ENCODE measurements around the gene NINJ2. TPM values are rescaled to one million over a fixed set of nuclear protein-coding genes. Genes with fewer than 3 reads are reported as not detected.

NINJ2 gene
- total RNA-seq, 1 donor from 2014 or later: not detected

DNA sequence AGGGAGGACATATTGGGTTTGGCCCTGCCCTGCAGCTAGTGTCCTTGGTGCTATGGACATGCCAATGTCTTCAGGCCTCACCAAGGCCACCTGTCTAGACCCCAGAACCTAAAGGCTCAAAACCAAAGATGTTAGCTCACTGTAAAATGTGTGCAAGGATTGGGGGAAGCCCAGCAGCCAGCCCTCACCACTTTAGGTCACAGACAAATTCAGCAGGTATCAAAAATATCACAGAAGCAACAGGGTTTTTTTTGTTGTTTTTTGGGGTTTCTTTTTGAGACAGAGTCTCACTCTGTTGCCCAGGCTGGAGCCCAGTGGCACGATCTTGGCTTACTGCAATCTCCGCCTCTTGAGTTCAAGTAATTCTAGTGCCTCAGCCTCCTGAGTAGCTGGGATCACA, 29.0 kb upstream of the NINJ2 start:
- Mint-ChIP-seq H3K9me3 (peaks cover 9% of the 10 kb centered on the region), H3K27me3 (no peaks in the 10 kb centered on the region), H3K36me3 (peaks cover 4% of the 10 kb centered on the region), H3K27ac (no peak overlapping the region), H3K4me1 (ENCODE audit: unreplicated experiment) (no peaks in the 10 kb centered on the region), H3K4me3 (no peak overlapping the region)
- TF ChIP-seq, protein P1, sequence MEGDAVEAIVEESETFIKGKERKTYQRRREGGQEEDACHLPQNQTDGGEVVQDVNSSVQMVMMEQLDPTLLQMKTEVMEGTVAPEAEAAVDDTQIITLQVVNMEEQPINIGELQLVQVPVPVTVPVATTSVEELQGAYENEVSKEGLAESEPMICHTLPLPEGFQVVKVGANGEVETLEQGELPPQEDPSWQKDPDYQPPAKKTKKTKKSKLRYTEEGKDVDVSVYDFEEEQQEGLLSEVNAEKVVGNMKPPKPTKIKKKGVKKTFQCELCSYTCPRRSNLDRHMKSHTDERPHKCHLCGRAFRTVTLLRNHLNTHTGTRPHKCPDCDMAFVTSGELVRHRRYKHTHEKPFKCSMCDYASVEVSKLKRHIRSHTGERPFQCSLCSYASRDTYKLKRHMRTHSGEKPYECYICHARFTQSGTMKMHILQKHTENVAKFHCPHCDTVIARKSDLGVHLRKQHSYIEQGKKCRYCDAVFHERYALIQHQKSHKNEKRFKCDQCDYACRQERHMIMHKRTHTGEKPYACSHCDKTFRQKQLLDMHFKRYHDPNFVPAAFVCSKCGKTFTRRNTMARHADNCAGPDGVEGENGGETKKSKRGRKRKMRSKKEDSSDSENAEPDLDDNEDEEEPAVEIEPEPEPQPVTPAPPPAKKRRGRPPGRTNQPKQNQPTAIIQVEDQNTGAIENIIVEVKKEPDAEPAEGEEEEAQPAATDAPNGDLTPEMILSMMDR (conservative IDR thresholded peaks at IDR 0.05): no peak
- DNase-seq (ENCODE audit: extremely low spot score, unreplicated experiment): no peak

DNA sequence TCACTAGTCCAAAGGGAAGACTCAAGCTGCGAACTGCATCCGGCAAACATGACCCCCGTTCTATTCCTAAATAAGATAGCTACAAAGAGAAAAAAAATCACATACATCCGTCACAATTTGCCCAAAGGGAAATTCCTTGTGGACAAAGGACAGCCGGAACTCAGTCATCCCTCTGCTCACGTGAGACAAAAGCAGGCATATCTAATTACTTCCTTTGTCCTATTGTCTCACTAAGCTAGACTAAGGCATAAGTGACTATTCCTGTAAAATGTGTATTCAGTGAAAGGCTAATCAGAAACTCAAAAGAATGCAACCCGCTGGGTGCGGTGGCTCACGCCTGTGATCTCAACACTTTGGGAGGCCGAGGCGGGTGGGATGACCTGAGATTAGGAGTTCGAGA, 27.2 kb upstream of the NINJ2 start:
- H3K27me3 Mint-ChIP-seq: no peaks in the 10 kb centered on the region
- DNase-seq (ENCODE audit: extremely low spot score, unreplicated experiment): no peak
- peak overlapping the region; percentile 48 for H3K27ac Mint-ChIP-seq
- TF ChIP-seq, protein P1 (conservative IDR thresholded peaks at IDR 0.05): no peak
- no peaks in the 10 kb centered on the region for H3K4me1 Mint-ChIP-seq (ENCODE audit: unreplicated experiment)
- peaks cover 4% of the 10 kb centered on the region for H3K36me3 Mint-ChIP-seq
- H3K9me3 Mint-ChIP-seq: peaks cover 9% of the 10 kb centered on the region
- H3K4me3 Mint-ChIP-seq: no peak overlapping the region

DNA sequence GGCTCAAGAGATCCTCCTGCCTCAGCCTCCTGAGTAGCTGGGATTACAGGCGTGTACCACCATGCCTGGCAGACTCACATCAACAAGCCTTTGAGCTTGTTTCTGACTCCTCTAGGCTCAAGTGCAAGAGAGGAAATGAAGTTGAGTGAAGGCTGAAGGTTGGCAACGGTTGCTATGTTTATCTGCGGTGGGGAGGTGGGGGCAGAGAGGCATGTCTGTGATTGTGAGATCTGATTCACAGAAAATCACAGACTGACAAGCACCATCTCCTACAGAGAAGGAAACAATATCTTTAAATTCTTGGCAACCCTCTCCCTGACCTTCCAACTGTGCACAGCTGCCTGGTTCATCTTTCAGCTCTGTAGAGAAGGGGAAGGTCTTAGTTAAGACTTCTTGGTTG, 22.1 kb upstream of the NINJ2 start:
- H3K4me3 Mint-ChIP-seq: no peak overlapping the region
- TF ChIP-seq, protein P1 (conservative IDR thresholded peaks at IDR 0.05): no peak
- H3K27me3 Mint-ChIP-seq: peaks cover 6% of the 10 kb centered on the region
- no peaks in the 10 kb centered on the region for H3K4me1 Mint-ChIP-seq (ENCODE audit: unreplicated experiment)
- DNase-seq (ENCODE audit: extremely low spot score, unreplicated experiment): no peak
- no peak overlapping the region for H3K27ac Mint-ChIP-seq
- H3K9me3 Mint-ChIP-seq: peaks cover 3% of the 10 kb centered on the region
- no peaks in the 10 kb centered on the region for H3K36me3 Mint-ChIP-seq

DNA sequence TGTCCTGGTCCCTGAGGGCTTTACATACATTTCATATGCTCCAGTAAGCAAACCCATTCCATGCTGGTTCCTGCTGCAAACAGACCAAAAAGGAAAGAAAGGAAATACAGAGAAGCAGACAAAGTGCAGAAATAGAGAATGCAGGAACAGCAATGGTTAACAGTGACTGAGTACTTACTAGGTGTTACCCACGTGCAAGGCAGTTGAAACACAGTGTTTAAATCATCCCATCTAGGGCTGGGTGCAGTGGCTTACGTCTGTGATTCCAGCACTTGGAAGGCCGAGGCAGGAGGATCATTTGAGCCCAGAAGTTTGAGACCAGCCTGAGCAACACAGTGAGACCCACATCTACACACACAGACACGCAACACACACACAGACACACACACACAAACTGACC, 21.2 kb upstream of the NINJ2 start:
- peaks cover 3% of the 10 kb centered on the region for H3K9me3 Mint-ChIP-seq
- H3K36me3 Mint-ChIP-seq: no peaks in the 10 kb centered on the region
- H3K4me3 Mint-ChIP-seq: no peak overlapping the region
- DNase-seq (ENCODE audit: extremely low spot score, unreplicated experiment): no peak
- H3K27ac Mint-ChIP-seq: no peak overlapping the region
- TF ChIP-seq, protein P1 (conservative IDR thresholded peaks at IDR 0.05): no peak
- peaks cover 6% of the 10 kb centered on the region for H3K27me3 Mint-ChIP-seq
- no peaks in the 10 kb centered on the region for H3K4me1 Mint-ChIP-seq (ENCODE audit: unreplicated experiment)

DNA sequence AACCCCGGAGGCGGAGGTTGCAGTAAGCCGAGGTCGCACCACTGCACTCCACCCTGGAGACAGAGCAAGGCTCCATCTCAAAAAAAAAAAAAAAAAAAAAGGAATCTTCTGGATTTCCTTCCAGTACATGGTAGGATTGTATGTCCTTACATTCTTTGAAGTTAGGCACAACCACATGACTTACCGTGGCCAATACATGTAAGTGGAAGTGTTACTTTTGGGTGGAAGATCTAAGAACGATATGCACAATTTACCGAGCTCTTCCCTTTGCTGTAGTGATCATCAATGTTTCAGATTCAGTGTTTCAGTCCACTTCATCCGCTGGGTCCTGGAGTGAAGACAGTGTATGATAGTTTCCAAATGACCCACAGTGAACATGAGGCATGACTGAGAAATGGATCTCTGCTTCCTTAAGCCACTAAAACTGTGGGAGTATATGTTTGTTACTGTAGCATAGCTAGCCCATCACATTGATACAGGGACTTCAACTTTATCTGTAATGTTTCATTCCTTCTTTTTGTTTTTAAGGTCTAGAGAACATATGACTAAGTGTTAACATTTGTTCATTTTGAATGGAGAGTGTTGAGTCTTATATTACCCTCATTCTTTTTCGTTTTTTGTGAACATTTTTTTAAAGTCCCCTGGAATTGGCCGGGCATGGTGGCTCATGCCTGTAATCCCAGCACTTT, 18.5 kb upstream of the NINJ2 start:
- Mint-ChIP-seq H3K36me3 (no peaks in the 10 kb centered on the region), H3K4me3 (no peak overlapping the region), H3K27ac (no peak overlapping the region), H3K27me3 (peaks cover 7% of the 10 kb centered on the region), H3K4me1 (ENCODE audit: unreplicated experiment) (no peaks in the 10 kb centered on the region), H3K9me3 (peaks cover 3% of the 10 kb centered on the region)
- TF ChIP-seq, protein P1 (conservative IDR thresholded peaks at IDR 0.05): no peak
- no peak for DNase-seq (ENCODE audit: extremely low spot score, unreplicated experiment)
